ENCODE results near the gene IKZF1. TPM values are rescaled to one million over a fixed set of nuclear protein-coding genes. Genes with fewer than 3 reads are reported as not detected.

Gene IKZF1
- total and polyA plus RNA-seq, 2 of the 4 experiments (the other 2 are of a cell fraction): not detected

GRCh38 chr7:50331564-50332208 lies 27.2 kb downstream of the IKZF1 start:
- Histone ChIP-seq H3K56ac (ENCODE audit: extremely low read depth, insufficient read depth, low read length) (no peak overlapping the region), H3K79me1 (ENCODE audit: low read depth in 1 of 2, low read length in 2 of 2) (no peaks in the 10 kb centered on the region), H3K4me2 (ENCODE audit: low read depth, low read length) (no peak overlapping the region), H4K5ac (ENCODE audit: low read depth, low read length) (no peak overlapping the region), H3K4me3 (ENCODE audit: insufficient read depth, low read depth, low read length) (no peak overlapping the region), H2BK15ac (ENCODE audit: low read depth, low read length) (no peak overlapping the region), H3K18ac (ENCODE audit: low read depth, low read length) (no peak overlapping the region), H4K8ac (ENCODE audit: low read depth in 2 of 2, low read length in 2 of 2) (no peak overlapping the region), H3K23ac (ENCODE audit: low read depth, low read length) (no peak overlapping the region), H3K9me3 (ENCODE audit: control insufficient read depth, insufficient read depth, low read length) (no peaks in the 10 kb centered on the region), H3K27ac (ENCODE audit: insufficient read depth, low read length) (no peak overlapping the region), H3K4me1 (ENCODE audit: control insufficient read depth, insufficient read depth, low read length) (no peaks in the 10 kb centered on the region), H4K91ac (ENCODE audit: insufficient read depth, low read depth, low read length) (no peak overlapping the region), H3K36me3 (ENCODE audit: control insufficient read depth, insufficient read depth, low read length) (no peaks in the 10 kb centered on the region), H3K4ac (ENCODE audit: low read depth, low read length) (no peak overlapping the region), H3K27me3 (ENCODE audit: control insufficient read depth, insufficient read depth, low read length) (no peaks in the 10 kb centered on the region), H3K14ac (replicated peaks; ENCODE audit: low read depth, low read length) (no peak overlapping the region), H2AK9ac (replicated peaks; ENCODE audit: low read depth, low read length, poor library complexity) (no peak overlapping the region), H3K9ac (ENCODE audit: low read depth, low read length) (no peak overlapping the region), H2BK120ac (ENCODE audit: low read depth, low read length) (no peak overlapping the region), H4K20me1 (ENCODE audit: insufficient read depth, low read length) (no peaks in the 10 kb centered on the region), H2AK5ac (ENCODE audit: low read depth, low read length) (no peak overlapping the region), H2AFZ (replicated peaks; ENCODE audit: low read length, poor library complexity) (no peak overlapping the region), H3K9me1 (ENCODE audit: insufficient read depth, low read length) (0 out of 2 replicates have a peak, but pooled peaks cover 5% of the 10 kb centered on the region), H2BK20ac (ENCODE audit: low read depth, low read length) (no peak overlapping the region), H2BK5ac (ENCODE audit: low read depth, low read length, poor library complexity, severe bottlenecking) (no peak overlapping the region)
- ChIA-PET POLR2A (ENCODE audit: unreplicated experiment) (no interaction called here), CTCF (no interaction called here)
- in situ Hi-C loops (cut with MboI; ENCODE audit: low sequenced_read_pairs): no loop called here
- TF ChIP-seq BHLHE40 (IDR thresholded peaks at IDR 0.05; ENCODE audit: low read depth, low read length) (no peak), RAD21 (IDR thresholded peaks at IDR 0.05; ENCODE audit: low read length) (no peak), CEBPB (IDR thresholded peaks at IDR 0.05; ENCODE audit: low read depth, low read length) (no peak), MXI1 (IDR thresholded peaks at IDR 0.05; ENCODE audit: borderline replicate concordance, low read depth, low read length) (no peak), CTCF (conservative IDR thresholded peaks at IDR 0.05; ENCODE audit: low read depth, low read length) (no peak), USF2 (IDR thresholded peaks at IDR 0.05; ENCODE audit: low read depth, low read length) (no peak), RFX5 (IDR thresholded peaks at IDR 0.05; ENCODE audit: low read depth, low read length) (no peak), RCOR1 (IDR thresholded peaks at IDR 0.05; ENCODE audit: insufficient replicate concordance, low read length) (no peak), CHD1 (IDR thresholded peaks at IDR 0.05; ENCODE audit: low read depth, low read length) (no peak), MAFK (IDR thresholded peaks at IDR 0.05; ENCODE audit: low read depth, low read length) (no peak), NFE2L2 (IDR thresholded peaks at IDR 0.05; ENCODE audit: low read depth, low read length) (no peak), FOS (IDR thresholded peaks at IDR 0.05; ENCODE audit: low read depth, low read length) (no peak), MAZ (IDR thresholded peaks at IDR 0.05; ENCODE audit: borderline replicate concordance, low read depth, low read length) (no peak), POLR2A (IDR thresholded peaks at IDR 0.05; ENCODE audit: low read depth, low read length) (no peak), ELK1 (IDR thresholded peaks at IDR 0.05; ENCODE audit: borderline replicate concordance, low read depth, low read length) (no peak), SMC3 (IDR thresholded peaks at IDR 0.05; ENCODE audit: low read depth, low read length) (no peak)
- DNase-seq: no peak
- dilution Hi-C loops (cut with HindIII; ENCODE audit: low sequenced_read_pairs, unreplicated experiment): no loop called here
- BruUV-seq (replicated peaks): no TSS peak
- intact Hi-C loops (cut with micrococcal nuclease): no loop called here
- 20% methylated on average over 1 of the region's 2 CpGs; no CpG with 5 or more reads in 1 of the 2 experiments for WGBS, 2 experiments (ENCODE audit: extremely low coverage in 2 of 2, insufficient read length in 1 of 2)
- ATAC-seq (ENCODE audit: low read depth): no peak
